HEK293 (cell line): ENCODE results near the gene FRMD4A.

Source experiments
- CTCF ChIA-PET: fragments of 350-600 bp; formaldehyde crosslinking; extraction: SDS; loops from one replicate; lab custom pipeline; 2021; ENCODE audit warnings: antibody characterized with exemption; lab: Yijun Ruan, JAX
- POLR2A ChIA-PET: fragments of 300-600 bp; formaldehyde crosslinking; extraction: SDS; loops from one replicate; lab custom pipeline; 2020; ENCODE audit warnings: antibody characterized with exemption, inconsistent platforms; lab: Yijun Ruan, JAX
- H3K27ac ChIP-seq: fragments of 200-500 bp; sonication (Bioruptor generic); 2 replicates; pipeline ENCODE4 v1.5.1; 2014; ENCODE audit warnings: low read depth, low read length, control low read depth, inconsistent platforms; ENCODE audit errors: extremely low read depth
- H3K36me3 ChIP-seq, 2 experiments: fragments of 200-500 bp in 1 of 2; sonication (Bioruptor generic) in 1 of 2; 1 replicate in 1 of 2; 2 replicates in 1 of 2; pipeline ENCODE4 v1.5.1; 2014 to 2017; ENCODE audit warnings: inconsistent platforms in 2 of 2, low read length in 2 of 2; ENCODE audit not compliant: control insufficient read depth in 2 of 2, insufficient read depth in 1 of 2
- H3K4me1 ChIP-seq: fragments of 200-500 bp; sonication (Bioruptor generic); 2 replicates; pipeline ENCODE4 v1.5.1; 2014; ENCODE audit warnings: mild to moderate bottlenecking, low read length, inconsistent platforms; ENCODE audit not compliant: control insufficient read depth, insufficient read depth
- H3K4me3 ChIP-seq: 2 replicates; pipeline ENCODE4 v1.5.1; 2011; ENCODE audit warnings: low read depth, mild to moderate bottlenecking, control low read depth, low read length, moderate library complexity
- H3K9me3 ChIP-seq: fragments of 200-500 bp; sonication (Bioruptor generic); 2 replicates; pipeline ENCODE4 v1.5.1; 2014; ENCODE audit warnings: low read depth, low read length, inconsistent platforms; ENCODE audit not compliant: control insufficient read depth, insufficient read depth
- BCL11A ChIP-seq: fragments of 450-650 bp; formaldehyde crosslinking; IDR thresholded peaks from 2 replicates; pipeline ENCODE4 v1.5.1; 2016; ENCODE audit warnings: low read depth, missing biosample characterization, missing genetic modification characterization
- EGR2 ChIP-seq: fragments of 450-650 bp; formaldehyde crosslinking; IDR thresholded peaks from 2 replicates; pipeline ENCODE4 v1.5.1; 2016; ENCODE audit warnings: low read depth, missing biosample characterization, missing genetic modification characterization
- GLIS1 ChIP-seq: fragments of 450-650 bp; formaldehyde crosslinking; IDR thresholded peaks from 2 replicates; pipeline ENCODE4 v1.5.1; 2016; ENCODE audit warnings: missing biosample characterization, missing genetic modification characterization
- GLIS2 ChIP-seq: fragments of 450-650 bp; formaldehyde crosslinking; IDR thresholded peaks from 2 replicates; pipeline ENCODE4 v1.5.1; 2016; ENCODE audit warnings: missing biosample characterization, missing genetic modification characterization
- HOXC10 ChIP-seq: sonication (generic); formaldehyde crosslinking; IDR thresholded peaks from 2 replicates; pipeline ENCODE4 v1.8.1; 2023; ENCODE audit warnings: mild to moderate bottlenecking, missing genetic modification reagents
- KLF7 ChIP-seq: fragments of 450-650 bp; formaldehyde crosslinking; IDR thresholded peaks from 2 replicates; pipeline ENCODE4 v1.5.1; 2016; ENCODE audit warnings: missing biosample characterization, missing genetic modification characterization, borderline replicate concordance
- OVOL3 ChIP-seq: fragments of 450-650 bp; formaldehyde crosslinking; IDR thresholded peaks from 2 replicates; pipeline ENCODE4 v1.5.1; 2016; ENCODE audit warnings: missing biosample characterization, missing genetic modification characterization
- PRDM1 ChIP-seq: fragments of 450-650 bp; formaldehyde crosslinking; IDR thresholded peaks from 2 replicates; pipeline ENCODE4; 2016; ENCODE audit warnings: missing biosample characterization, missing genetic modification characterization
- SCRT2 ChIP-seq: fragments of 450-650 bp; formaldehyde crosslinking; IDR thresholded peaks from 2 replicates; pipeline ENCODE4 v1.5.1; 2016; ENCODE audit warnings: missing biosample characterization, missing genetic modification characterization
- ZBTB7A ChIP-seq: fragments of 450-650 bp; formaldehyde crosslinking; IDR thresholded peaks from 2 replicates; pipeline ENCODE4 v1.5.1; 2016; ENCODE audit warnings: low read depth, missing biosample characterization, missing genetic modification characterization
- ZNF10 ChIP-seq: fragments of 450-650 bp; formaldehyde crosslinking; IDR thresholded peaks from 2 replicates; pipeline ENCODE4 v1.5.1; 2017; ENCODE audit warnings: missing biosample characterization, missing genetic modification characterization
- ZNF112 ChIP-seq: fragments of 450-650 bp; formaldehyde crosslinking; IDR thresholded peaks from 2 replicates; pipeline ENCODE4 v1.5.0; 2017; ENCODE audit warnings: missing biosample characterization, missing genetic modification characterization
- ZNF274 ChIP-seq, 2 experiments: fragments of 200-500 bp in 1 of 2; fragments of 450-650 bp in 1 of 2; sonication (Bioruptor generic) in 1 of 2; formaldehyde crosslinking in 1 of 2; IDR thresholded peaks; 2 replicates each; pipeline versions ENCODE4 v1.5.1 to v1.6.1; 2014 to 2016; ENCODE audit warnings: borderline replicate concordance in 1 of 2, inconsistent platforms in 1 of 2, low read length in 1 of 2, missing biosample characterization in 1 of 2, missing genetic modification characterization in 1 of 2
- ZNF341 ChIP-seq: fragments of 450-650 bp; formaldehyde crosslinking; IDR thresholded peaks from 2 replicates; pipeline ENCODE4; 2016; ENCODE audit warnings: low read depth, missing biosample characterization, missing genetic modification characterization
- ZNF350 ChIP-seq: fragments of 450-650 bp; formaldehyde crosslinking; IDR thresholded peaks from 2 replicates; pipeline ENCODE4 v1.5.0; 2017; ENCODE audit warnings: missing biosample characterization, mild to moderate bottlenecking, missing genetic modification characterization
- ZNF529 ChIP-seq: fragments of 450-650 bp; formaldehyde crosslinking; IDR thresholded peaks from 2 replicates; pipeline ENCODE4 v1.5.1; 2017; ENCODE audit warnings: missing genetic modification characterization, missing biosample characterization; ENCODE audit not compliant: insufficient replicate concordance
- ZNF561 ChIP-seq: fragments of 450-650 bp; IDR thresholded peaks from 2 replicates; pipeline ENCODE4 v1.5.1; 2018; ENCODE audit warnings: missing biosample characterization, missing genetic modification characterization, borderline replicate concordance
- ZNF600 ChIP-seq: fragments of 450-650 bp; formaldehyde crosslinking; IDR thresholded peaks from 2 replicates; pipeline ENCODE4 v1.5.1; 2016; ENCODE audit warnings: missing biosample characterization, missing genetic modification characterization
- ZNF76 ChIP-seq: fragments of 450-650 bp; formaldehyde crosslinking; IDR thresholded peaks from 2 replicates; pipeline ENCODE4; 2016; ENCODE audit warnings: low read depth, missing biosample characterization, missing genetic modification characterization, borderline replicate concordance
- ZNF768 ChIP-seq: fragments of 450-650 bp; formaldehyde crosslinking; IDR thresholded peaks from 2 replicates; pipeline ENCODE4 v1.5.1; 2018; ENCODE audit warnings: missing biosample characterization, mild to moderate bottlenecking, missing genetic modification characterization
- ZNF776 ChIP-seq: fragments of 450-650 bp; formaldehyde crosslinking; IDR thresholded peaks from 2 replicates; pipeline ENCODE4 v1.5.0; 2017; ENCODE audit warnings: missing biosample characterization, missing genetic modification characterization, borderline replicate concordance
- TF ChIP-seq, protein P1 (sequence below): fragments of 450-650 bp; formaldehyde crosslinking; IDR thresholded peaks from 2 replicates; pipeline ENCODE4 v1.5.1; 2016; ENCODE audit warnings: missing biosample characterization, missing genetic modification characterization
- TF ChIP-seq, protein P2 (sequence below): fragments of 450-650 bp; IDR thresholded peaks from 2 replicates; pipeline ENCODE4 v1.5.1; 2018; ENCODE audit warnings: missing biosample characterization, mild to moderate bottlenecking, missing genetic modification characterization
- TF ChIP-seq, protein P3 (sequence below): fragments of 450-650 bp; IDR thresholded peaks from 2 replicates; pipeline ENCODE4 v1.5.1; 2018; ENCODE audit warnings: missing biosample characterization, missing genetic modification characterization
- TF ChIP-seq, protein P4 (sequence below): fragments of 450-650 bp; formaldehyde crosslinking; IDR thresholded peaks from 2 replicates; pipeline ENCODE4 v1.5.1; 2016; ENCODE audit warnings: missing biosample characterization, missing genetic modification characterization

The FRMD4A gene

DNA sequence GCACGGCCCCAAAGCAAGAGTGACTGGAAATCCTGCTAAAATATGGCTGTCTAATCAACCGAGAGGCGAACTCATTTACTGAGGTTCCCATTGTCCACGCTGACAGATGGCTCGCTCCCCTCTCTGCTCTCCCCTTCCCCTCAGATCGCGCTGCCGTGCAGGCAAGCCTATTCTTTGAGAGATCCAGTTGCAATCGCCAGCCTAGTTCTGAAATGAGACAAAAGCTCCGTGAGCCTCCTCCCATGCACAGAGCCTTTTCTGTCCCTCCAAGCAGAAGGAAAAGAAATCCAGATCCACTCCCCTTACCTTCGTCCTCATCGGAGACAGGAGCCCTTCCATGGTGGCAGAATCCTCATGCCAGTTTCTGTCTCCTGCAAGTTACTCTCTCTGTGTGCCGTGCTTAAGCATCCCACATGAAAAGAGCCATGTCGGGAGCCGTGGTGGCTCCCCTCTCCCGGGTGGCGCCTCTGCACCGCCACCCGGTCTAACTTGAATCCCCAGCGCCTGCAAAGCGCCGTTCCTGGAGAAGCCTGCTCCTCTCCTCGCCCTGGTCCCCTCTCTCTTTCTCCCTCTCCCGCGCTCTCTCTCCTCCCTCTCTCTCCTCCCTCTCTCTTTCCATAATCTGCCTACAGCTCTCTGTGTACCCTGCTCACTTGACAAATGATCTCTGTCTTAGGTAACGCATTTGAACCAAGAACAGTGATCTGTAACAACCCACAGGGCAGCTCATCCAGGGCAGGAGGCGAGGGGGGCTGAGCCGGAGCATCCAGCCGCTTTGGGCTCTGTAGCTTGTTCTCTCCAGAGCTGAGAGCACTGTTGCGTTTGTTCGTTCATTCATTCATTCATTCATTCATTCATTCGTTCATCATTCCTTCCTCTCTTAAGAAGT lies 156.8 kb downstream of the FRMD4A start (continued):
- TF ChIP-seq, protein P1, sequence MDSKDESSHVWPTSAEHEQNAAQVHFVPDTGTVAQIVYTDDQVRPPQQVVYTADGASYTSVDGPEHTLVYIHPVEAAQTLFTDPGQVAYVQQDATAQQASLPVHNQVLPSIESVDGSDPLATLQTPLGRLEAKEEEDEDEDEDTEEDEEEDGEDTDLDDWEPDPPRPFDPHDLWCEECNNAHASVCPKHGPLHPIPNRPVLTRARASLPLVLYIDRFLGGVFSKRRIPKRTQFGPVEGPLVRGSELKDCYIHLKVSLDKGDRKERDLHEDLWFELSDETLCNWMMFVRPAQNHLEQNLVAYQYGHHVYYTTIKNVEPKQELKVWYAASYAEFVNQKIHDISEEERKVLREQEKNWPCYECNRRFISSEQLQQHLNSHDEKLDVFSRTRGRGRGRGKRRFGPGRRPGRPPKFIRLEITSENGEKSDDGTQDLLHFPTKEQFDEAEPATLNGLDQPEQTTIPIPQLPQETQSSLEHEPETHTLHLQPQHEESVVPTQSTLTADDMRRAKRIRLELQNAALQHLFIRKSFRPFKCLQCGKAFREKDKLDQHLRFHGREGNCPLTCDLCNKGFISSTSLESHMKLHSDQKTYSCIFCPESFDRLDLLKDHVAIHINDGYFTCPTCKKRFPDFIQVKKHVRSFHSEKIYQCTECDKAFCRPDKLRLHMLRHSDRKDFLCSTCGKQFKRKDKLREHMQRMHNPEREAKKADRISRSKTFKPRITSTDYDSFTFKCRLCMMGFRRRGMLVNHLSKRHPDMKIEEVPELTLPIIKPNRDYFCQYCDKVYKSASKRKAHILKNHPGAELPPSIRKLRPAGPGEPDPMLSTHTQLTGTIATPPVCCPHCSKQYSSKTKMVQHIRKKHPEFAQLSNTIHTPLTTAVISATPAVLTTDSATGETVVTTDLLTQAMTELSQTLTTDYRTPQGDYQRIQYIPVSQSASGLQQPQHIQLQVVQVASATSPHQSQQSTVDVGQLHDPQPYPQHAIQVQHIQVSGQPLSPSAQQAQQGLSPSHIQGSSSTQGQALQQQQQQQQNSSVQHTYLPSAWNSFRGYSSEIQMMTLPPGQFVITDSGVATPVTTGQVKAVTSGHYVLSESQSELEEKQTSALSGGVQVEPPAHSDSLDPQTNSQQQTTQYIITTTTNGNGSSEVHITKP: peak; percentile 63
- TF ChIP-seq ZNF768 (tag by site-specific recombination) (no peak), ZNF600 (peak; percentile 89), GLIS1 (tag by site-specific recombination) (0 out of 2 replicates have a peak, but pooled peaks have one; percentile 14), ZNF561 (peak; percentile 44; the same call in 1 of the 2 replicates), ZNF10 (tag by site-specific recombination) (no peak), ZNF776 (tag by site-specific recombination) (no peak), PRDM1 (tag by site-specific recombination) (peak; percentile 90), ZNF341 (tag by site-specific recombination) (peak; percentile 64), EGR2 (tag by site-specific recombination) (peak; percentile 58; the same call in 1 of the 2 replicates)

DNA sequence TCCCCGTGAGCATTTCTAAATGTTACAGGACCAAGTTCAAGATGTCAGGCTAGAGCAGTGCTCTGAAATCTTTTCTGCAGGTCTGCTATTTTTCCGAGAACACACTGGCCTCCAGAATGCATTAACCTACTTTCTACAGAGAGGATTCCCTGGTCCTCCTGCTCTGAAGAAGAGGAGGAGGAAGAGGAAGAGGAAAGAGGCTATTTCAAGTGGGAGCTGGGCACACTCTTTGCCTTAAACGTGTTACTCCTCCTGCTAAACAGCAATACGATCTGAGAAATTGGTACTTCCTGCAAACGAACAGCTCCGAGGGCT lies 157.4 kb downstream of the FRMD4A start:
- ChIA-PET CTCF (interaction anchor here (0.5 to 1.1 kb wide), 4 partner anchors 11 to 427 kb away, joined by 3 read pairs; no protein-coding TSS in a partner anchor), POLR2A (no interaction called here)
- H3K4me1 ChIP-seq: no peaks in the 10 kb centered on the region
- no peak overlapping the region for H3K27ac ChIP-seq
- H3K9me3 ChIP-seq: no peaks in the 10 kb centered on the region
- no peaks in the 10 kb centered on the region for H3K36me3 ChIP-seq
- H3K4me3 ChIP-seq: peak overlapping the region; percentile 44
- no peak for TF ChIP-seq ZNF274 (IDR thresholded peaks at IDR 0.05; ENCODE audit: low read length)
- no peak for TF ChIP-seq ZNF274 (tag by site-specific recombination; IDR thresholded peaks at IDR 0.05; ENCODE audit: borderline replicate concordance)
- TF ChIP-seq OVOL3: no peak
- TF ChIP-seq ZBTB7A (tag by site-specific recombination): no peak
- TF ChIP-seq, protein P2, sequence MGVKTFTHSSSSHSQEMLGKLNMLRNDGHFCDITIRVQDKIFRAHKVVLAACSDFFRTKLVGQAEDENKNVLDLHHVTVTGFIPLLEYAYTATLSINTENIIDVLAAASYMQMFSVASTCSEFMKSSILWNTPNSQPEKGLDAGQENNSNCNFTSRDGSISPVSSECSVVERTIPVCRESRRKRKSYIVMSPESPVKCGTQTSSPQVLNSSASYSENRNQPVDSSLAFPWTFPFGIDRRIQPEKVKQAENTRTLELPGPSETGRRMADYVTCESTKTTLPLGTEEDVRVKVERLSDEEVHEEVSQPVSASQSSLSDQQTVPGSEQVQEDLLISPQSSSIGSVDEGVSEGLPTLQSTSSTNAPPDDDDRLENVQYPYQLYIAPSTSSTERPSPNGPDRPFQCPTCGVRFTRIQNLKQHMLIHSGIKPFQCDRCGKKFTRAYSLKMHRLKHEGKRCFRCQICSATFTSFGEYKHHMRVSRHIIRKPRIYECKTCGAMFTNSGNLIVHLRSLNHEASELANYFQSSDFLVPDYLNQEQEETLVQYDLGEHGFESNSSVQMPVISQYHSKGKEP: no peak
- TF ChIP-seq ZNF112 (tag by site-specific recombination): no peak
- TF ChIP-seq ZNF76: no peak
- TF ChIP-seq KLF7 (tag by site-specific recombination): no peak
- no peak for TF ChIP-seq ZNF350 (tag by site-specific recombination)
- TF ChIP-seq, protein P3, sequence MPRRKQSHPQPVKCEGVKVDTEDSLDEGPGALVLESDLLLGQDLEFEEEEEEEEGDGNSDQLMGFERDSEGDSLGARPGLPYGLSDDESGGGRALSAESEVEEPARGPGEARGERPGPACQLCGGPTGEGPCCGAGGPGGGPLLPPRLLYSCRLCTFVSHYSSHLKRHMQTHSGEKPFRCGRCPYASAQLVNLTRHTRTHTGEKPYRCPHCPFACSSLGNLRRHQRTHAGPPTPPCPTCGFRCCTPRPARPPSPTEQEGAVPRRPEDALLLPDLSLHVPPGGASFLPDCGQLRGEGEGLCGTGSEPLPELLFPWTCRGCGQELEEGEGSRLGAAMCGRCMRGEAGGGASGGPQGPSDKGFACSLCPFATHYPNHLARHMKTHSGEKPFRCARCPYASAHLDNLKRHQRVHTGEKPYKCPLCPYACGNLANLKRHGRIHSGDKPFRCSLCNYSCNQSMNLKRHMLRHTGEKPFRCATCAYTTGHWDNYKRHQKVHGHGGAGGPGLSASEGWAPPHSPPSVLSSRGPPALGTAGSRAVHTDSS (tag by site-specific recombination): peak; percentile 77
- TF ChIP-seq SCRT2 (tag by site-specific recombination): no peak
- no peak for TF ChIP-seq GLIS2 (tag by site-specific recombination)
- TF ChIP-seq ZNF529 (tag by site-specific recombination): no peak
- no peak for TF ChIP-seq HOXC10 (CRISPR knock-in tag)
- no peak for TF ChIP-seq ZNF341 (tag by site-specific recombination)
- TF ChIP-seq BCL11A (tag by site-specific recombination): no peak
- TF ChIP-seq, protein P4, sequence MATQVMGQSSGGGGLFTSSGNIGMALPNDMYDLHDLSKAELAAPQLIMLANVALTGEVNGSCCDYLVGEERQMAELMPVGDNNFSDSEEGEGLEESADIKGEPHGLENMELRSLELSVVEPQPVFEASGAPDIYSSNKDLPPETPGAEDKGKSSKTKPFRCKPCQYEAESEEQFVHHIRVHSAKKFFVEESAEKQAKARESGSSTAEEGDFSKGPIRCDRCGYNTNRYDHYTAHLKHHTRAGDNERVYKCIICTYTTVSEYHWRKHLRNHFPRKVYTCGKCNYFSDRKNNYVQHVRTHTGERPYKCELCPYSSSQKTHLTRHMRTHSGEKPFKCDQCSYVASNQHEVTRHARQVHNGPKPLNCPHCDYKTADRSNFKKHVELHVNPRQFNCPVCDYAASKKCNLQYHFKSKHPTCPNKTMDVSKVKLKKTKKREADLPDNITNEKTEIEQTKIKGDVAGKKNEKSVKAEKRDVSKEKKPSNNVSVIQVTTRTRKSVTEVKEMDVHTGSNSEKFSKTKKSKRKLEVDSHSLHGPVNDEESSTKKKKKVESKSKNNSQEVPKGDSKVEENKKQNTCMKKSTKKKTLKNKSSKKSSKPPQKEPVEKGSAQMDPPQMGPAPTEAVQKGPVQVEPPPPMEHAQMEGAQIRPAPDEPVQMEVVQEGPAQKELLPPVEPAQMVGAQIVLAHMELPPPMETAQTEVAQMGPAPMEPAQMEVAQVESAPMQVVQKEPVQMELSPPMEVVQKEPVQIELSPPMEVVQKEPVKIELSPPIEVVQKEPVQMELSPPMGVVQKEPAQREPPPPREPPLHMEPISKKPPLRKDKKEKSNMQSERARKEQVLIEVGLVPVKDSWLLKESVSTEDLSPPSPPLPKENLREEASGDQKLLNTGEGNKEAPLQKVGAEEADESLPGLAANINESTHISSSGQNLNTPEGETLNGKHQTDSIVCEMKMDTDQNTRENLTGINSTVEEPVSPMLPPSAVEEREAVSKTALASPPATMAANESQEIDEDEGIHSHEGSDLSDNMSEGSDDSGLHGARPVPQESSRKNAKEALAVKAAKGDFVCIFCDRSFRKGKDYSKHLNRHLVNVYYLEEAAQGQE (tag by site-specific recombination): peak; percentile 86
